ENCODE measurements around the gene GPM6B. TPM values are rescaled to one million over a fixed set of nuclear protein-coding genes. Genes with fewer than 3 reads are reported as not detected.

GPM6B gene
- total RNA-seq, 1 donor from 2014 or later: under 0.01 TPM

DNA sequence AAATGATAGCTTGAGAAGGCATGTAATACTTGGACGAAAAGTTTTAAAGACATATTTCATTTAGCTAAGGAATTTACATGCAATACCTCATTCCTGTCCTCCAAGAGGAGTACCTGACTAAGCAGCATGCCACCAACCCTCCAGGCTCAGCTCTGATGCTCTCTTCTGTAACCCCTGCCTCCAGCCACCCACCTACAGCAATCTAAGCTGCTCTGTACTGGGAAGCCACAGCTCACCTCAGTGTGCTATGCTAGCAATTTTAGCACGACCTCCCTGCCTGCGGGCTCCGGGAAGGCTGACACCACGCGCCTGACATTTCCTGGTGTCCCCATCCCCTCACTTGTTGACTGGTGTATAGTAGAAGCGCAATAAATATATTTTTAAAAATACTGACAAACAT is 23.2 kb upstream of the GPM6B start:
- no peak for FAIRE-seq
- TF ChIP-seq, protein P1, sequence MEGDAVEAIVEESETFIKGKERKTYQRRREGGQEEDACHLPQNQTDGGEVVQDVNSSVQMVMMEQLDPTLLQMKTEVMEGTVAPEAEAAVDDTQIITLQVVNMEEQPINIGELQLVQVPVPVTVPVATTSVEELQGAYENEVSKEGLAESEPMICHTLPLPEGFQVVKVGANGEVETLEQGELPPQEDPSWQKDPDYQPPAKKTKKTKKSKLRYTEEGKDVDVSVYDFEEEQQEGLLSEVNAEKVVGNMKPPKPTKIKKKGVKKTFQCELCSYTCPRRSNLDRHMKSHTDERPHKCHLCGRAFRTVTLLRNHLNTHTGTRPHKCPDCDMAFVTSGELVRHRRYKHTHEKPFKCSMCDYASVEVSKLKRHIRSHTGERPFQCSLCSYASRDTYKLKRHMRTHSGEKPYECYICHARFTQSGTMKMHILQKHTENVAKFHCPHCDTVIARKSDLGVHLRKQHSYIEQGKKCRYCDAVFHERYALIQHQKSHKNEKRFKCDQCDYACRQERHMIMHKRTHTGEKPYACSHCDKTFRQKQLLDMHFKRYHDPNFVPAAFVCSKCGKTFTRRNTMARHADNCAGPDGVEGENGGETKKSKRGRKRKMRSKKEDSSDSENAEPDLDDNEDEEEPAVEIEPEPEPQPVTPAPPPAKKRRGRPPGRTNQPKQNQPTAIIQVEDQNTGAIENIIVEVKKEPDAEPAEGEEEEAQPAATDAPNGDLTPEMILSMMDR (IDR thresholded peaks at IDR 0.05; ENCODE audit: insufficient read depth, low read length, severe bottlenecking): no peak
- Histone ChIP-seq H3K27me3 (ENCODE audit: control insufficient read depth, insufficient read depth, low read length) (no peaks in the 10 kb centered on the region), H3K4me3 (ENCODE audit: low read depth, low read length) (no peak overlapping the region), H3K36me3 (ENCODE audit: control insufficient read depth, insufficient read depth, low read length) (no peaks in the 10 kb centered on the region)
- DNase-seq (ENCODE audit: low read depth): no peak

DNA sequence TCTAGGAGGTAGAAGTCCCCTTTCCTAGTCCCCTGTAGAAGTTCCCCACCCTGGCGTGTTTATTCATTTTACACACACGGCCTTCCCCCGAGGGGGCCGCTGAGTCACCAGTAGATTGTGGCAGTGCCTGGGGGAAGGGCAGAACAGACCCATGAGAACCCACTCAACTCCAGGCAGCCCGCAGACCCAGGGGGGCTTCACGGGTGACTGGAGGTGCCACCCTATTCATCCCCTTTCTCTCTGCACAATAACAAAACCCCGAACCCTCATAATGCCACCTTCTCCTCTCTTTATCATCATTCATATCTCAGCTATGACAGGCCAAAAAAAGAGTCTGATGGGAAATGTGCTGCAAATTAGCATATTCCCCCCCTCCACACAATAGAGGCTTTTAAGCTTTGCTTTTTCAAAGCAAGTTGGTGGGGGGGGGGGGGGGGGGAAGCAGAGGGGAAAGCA is 20.4 kb upstream of the GPM6B start:
- FAIRE-seq: no peak
- Histone ChIP-seq H3K36me3 (ENCODE audit: control insufficient read depth, insufficient read depth, low read length) (no peaks in the 10 kb centered on the region), H3K4me3 (ENCODE audit: low read depth, low read length) (no peak overlapping the region), H3K27me3 (ENCODE audit: control insufficient read depth, insufficient read depth, low read length) (no peaks in the 10 kb centered on the region)
- no peak for DNase-seq (ENCODE audit: low read depth)
- TF ChIP-seq, protein P1 (IDR thresholded peaks at IDR 0.05; ENCODE audit: insufficient read depth, low read length, severe bottlenecking): no peak

DNA sequence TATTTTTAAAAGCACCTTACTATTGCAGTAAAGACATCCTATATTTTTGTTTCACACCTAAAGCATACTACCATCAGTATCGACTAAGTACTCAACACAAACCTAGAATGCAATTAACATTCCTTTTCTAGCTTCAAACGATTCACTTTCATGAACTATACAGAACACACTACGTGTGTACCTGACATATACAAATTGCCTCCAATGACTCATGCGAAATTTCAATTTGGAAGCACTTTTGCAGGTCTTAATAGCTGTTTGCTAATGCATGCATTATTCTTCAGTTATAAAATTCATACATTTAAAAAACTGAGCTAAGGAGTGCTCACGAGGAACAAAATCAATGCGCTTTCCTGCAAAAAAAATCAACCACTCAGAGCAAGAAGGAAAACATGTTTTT is 19.7 kb upstream of the GPM6B start:
- TF ChIP-seq, protein P1 (IDR thresholded peaks at IDR 0.05; ENCODE audit: insufficient read depth, low read length, severe bottlenecking): no peak
- Histone ChIP-seq H3K4me3 (ENCODE audit: low read depth, low read length) (no peak overlapping the region), H3K36me3 (ENCODE audit: control insufficient read depth, insufficient read depth, low read length) (no peaks in the 10 kb centered on the region), H3K27me3 (ENCODE audit: control insufficient read depth, insufficient read depth, low read length) (no peaks in the 10 kb centered on the region)
- FAIRE-seq (no peak), DNase-seq (ENCODE audit: low read depth) (no peak)

DNA sequence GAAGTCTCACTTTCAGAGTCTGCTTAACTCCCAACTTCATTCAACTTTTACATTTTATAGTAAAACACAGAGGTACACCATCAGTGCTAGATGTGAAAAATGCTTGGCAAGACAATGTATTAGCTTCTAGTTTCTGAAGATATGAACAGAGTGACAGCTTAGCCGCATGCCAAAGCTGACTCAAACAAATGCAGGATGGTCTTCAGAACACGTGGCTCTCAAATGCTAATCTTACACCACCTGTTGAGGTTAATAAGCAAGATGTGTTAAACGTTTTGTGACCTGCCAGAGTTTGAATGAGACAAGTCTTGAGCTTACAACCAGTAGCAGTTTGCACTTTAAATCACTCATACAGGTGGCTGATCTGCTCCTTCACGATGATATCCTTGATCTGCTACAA is 18.9 kb upstream of the GPM6B start:
- FAIRE-seq (no peak), DNase-seq (ENCODE audit: low read depth) (no peak)
- Histone ChIP-seq H3K36me3 (ENCODE audit: control insufficient read depth, insufficient read depth, low read length) (no peaks in the 10 kb centered on the region), H3K4me3 (ENCODE audit: low read depth, low read length) (no peak overlapping the region), H3K27me3 (ENCODE audit: control insufficient read depth, insufficient read depth, low read length) (no peaks in the 10 kb centered on the region)
- TF ChIP-seq, protein P1 (IDR thresholded peaks at IDR 0.05; ENCODE audit: insufficient read depth, low read length, severe bottlenecking): no peak

DNA sequence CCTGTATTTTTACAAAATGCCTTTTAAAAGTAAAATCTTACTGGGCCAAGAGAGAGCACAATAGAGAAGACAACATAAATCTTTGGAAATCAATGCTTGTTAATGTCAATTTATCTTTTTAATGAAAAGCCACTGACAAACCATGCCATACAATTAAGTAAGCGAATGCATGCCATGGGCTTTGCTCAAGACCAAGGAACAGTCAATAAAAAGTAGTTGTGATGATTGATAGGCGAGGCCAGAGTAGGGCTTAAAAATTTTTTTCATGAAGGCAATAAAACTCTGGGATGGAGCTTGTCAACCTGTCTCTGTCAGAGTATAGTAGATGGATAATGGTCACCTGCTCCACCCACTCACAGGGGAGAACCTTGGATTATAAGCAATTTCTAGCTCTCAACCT is 17.5 kb upstream of the GPM6B start:
- no peaks in the 10 kb centered on the region for H3K36me3 ChIP-seq (ENCODE audit: control insufficient read depth, insufficient read depth, low read length)
- FAIRE-seq: no peak
- no peak overlapping the region for H3K4me3 ChIP-seq (ENCODE audit: low read depth, low read length)
- DNase-seq (ENCODE audit: low read depth): no peak
- H3K27me3 ChIP-seq (ENCODE audit: control insufficient read depth, insufficient read depth, low read length): no peaks in the 10 kb centered on the region
- TF ChIP-seq, protein P1 (IDR thresholded peaks at IDR 0.05; ENCODE audit: insufficient read depth, low read length, severe bottlenecking): no peak

DNA sequence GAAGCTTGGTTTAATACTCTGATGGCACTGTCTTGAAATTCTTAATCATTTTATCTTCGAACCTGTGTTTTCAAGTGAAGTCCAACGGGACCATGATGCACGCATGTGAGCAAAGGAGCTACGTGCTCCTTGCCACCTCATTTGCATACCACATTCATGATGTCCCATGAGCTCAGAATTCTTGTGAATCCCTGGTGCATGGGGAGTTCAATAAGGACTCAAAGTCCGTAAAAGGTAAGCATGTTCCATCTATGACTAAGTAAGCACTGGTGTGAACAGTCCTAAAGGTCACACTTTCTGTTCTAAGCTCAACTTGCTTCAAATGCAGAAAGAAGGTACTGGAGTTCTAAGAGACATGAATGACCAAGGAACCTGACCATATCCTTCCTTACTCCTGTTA is 13.1 kb upstream of the GPM6B start:
- no peaks in the 10 kb centered on the region for H3K27me3 ChIP-seq (ENCODE audit: control insufficient read depth, insufficient read depth, low read length)
- H3K36me3 ChIP-seq (ENCODE audit: control insufficient read depth, insufficient read depth, low read length): no peaks in the 10 kb centered on the region
- TF ChIP-seq, protein P1 (IDR thresholded peaks at IDR 0.05; ENCODE audit: insufficient read depth, low read length, severe bottlenecking): no peak
- FAIRE-seq (no peak), DNase-seq (ENCODE audit: low read depth) (no peak)
- H3K4me3 ChIP-seq (ENCODE audit: low read depth, low read length): no peak overlapping the region
